Activated CD4-positive, alpha-beta T cell treated with anti-CD3 and anti-CD28 coated beads for 36 hours (primary cell): ENCODE data around the gene RCL1. TPM values are rescaled to one million over a fixed set of nuclear protein-coding genes. Genes with fewer than 3 reads are reported as not detected.
"Not testable (repeated sequence)": the region's sequence is repeated elsewhere in the genome, so short reads cannot be mapped to it uniquely, and the experiment has no call there.

ENCODE experiments used
- ATAC-seq: fragments of 200-7000 bp; cut with Tn5 transposase; one replicate; pipeline ENCODE4 v1.10.0; 2021; ENCODE audit warnings: mild to moderate bottlenecking, moderate library complexity
- CTCF ChIA-PET: fragments of 350-600 bp; sonication (Branson Sonifier 250); formaldehyde crosslinking; loops from one replicate; lab custom pipeline; 2021; ENCODE audit warnings: antibody characterized with exemption; lab: Charles Lee
- POLR2A ChIA-PET: fragments of 350-600 bp; sonication (Branson Sonifier 250); formaldehyde crosslinking; loops from one replicate; lab custom pipeline; 2021; ENCODE audit warnings: antibody characterized with exemption, inconsistent platforms; lab: Charles Lee
- DNase-seq: peaks from one replicate; pipeline ENCODE4 v3.0.0-alpha.2; 2020
- H3K27ac Mint-ChIP-seq: one replicate; pipeline ENCODE4 v1.8.0; 2021; ENCODE audit warnings: mixed read lengths
- H3K27me3 Mint-ChIP-seq: one replicate; pipeline ENCODE4 v1.8.0; 2021; ENCODE audit warnings: mixed read lengths
- H3K36me3 Mint-ChIP-seq: one replicate; pipeline ENCODE4 v1.8.0; 2021; ENCODE audit warnings: low read depth, mixed read lengths
- H3K4me1 Mint-ChIP-seq: one replicate; pipeline ENCODE4 v1.8.0; 2021; ENCODE audit warnings: mixed read lengths
- H3K4me3 Mint-ChIP-seq: one replicate; pipeline ENCODE4 v1.8.0; 2021; ENCODE audit warnings: mild to moderate bottlenecking, moderate library complexity, mixed read lengths
- H3K9me3 Mint-ChIP-seq: one replicate; pipeline ENCODE4 v1.8.0; 2021; ENCODE audit warnings: low read depth, mixed read lengths
- intact Hi-C, 2 experiments: fragments of 100-400 bp; cut with DNase I in 1 of 2; cut with micrococcal nuclease in 1 of 2; formaldehyde crosslinking; loops; one replicate each; pipeline versions ENCODE4 v1.14.2 to v1.15.1; 2022 to 2024; cut with DNase I, micrococcal nuclease
- microRNA-seq: library from miRNA; unstranded; fragments of <30 nt; microRNA quantifications from one replicate; pipeline ENCODE4 v1.2.0, GENCODE V29; 2021; ENCODE audit warnings: borderline replicate concordance
- total RNA-seq, 2 experiments: library from RNA; stranded (reverse); gene quantifications; one replicate each; pipeline ENCODE4 v1.2.3, GENCODE V29; 2021

Gene RCL1
- total RNA-seq, 2 experiments from 2014 or later: 27.0 to 36.4 TPM

DNA sequence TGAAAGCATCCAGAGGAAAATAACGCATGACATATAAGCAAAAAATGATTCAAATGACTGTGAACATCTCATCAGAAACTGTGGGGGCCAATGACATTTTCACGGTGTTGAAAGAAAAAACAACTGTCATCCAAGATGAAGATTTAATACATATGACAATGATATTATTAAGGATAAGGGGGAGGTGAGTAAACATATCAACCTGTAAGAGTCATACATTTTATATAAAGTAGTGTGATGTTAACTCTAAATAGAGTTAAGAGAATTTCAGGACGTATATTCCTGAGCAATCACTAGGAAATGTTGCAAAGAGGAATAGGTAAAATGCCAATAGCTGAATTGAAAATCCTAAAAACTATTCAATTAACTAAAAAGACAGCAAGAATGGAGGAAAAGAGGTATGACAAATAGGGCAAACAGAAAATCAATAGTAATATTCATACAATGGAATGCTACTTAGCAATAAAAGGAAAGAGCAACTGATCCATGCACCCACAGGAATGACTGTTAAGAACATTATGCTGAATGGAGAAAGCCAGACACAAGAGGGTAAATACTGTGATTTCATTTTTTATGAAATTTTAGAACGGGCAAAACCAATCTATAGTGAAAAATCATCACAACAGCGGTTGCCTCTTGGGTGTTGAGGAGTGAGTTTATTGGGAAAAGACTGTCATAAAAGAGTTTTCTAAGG is 99.9 kb downstream of the RCL1 start:
- ChIA-PET POLR2A (no interaction called here), CTCF (interaction anchor here (0.6 kb wide), 1 partner anchor 95 kb away, joined by 3 read pairs; no protein-coding TSS in a partner anchor)
- DNase-seq (no peak), ATAC-seq (no peak)
- intact Hi-C loops: no loop called here
- H3K9me3 Mint-ChIP-seq: peaks cover 2% of the 10 kb centered on the region
- no peak overlapping the region for H3K4me3 Mint-ChIP-seq
- no peaks in the 10 kb centered on the region for H3K4me1 Mint-ChIP-seq
- no peaks in the 10 kb centered on the region for H3K27me3 Mint-ChIP-seq
- H3K27ac Mint-ChIP-seq: no peak overlapping the region
- peaks cover 1% of the 10 kb centered on the region for H3K36me3 Mint-ChIP-seq

DNA sequence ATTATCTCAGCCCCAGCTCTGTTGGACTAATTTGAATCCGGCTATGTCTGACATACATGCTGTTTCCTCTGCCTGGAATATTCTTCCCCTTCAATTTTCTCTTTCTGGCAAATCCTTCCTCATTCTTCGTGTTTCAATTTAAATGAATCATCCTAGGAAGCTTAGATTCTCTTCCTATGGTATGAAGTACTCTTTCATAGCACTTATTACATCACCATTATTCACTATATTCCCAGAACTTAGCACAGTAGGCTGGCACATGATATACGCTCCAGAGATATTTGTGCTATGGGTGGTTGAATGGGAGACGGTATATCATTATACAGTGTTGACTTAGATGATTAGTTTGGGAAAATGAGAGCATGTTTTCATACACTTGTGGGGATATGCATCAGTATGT is 101.3 kb downstream of the RCL1 start:
- Mint-ChIP-seq H3K27me3 (no peaks in the 10 kb centered on the region), H3K27ac (no peak overlapping the region), H3K4me1 (no peaks in the 10 kb centered on the region), H3K9me3 (peaks cover 9% of the 10 kb centered on the region), H3K36me3 (peaks cover 4% of the 10 kb centered on the region), H3K4me3 (no peak overlapping the region)
- no peak for ATAC-seq
- no peak for DNase-seq
- intact Hi-C loops: no loop called here
- ChIA-PET CTCF (interaction anchor here (1.1 to 1.4 kb wide), 2 partner anchors 15 to 30 kb away, joined by 3 to 4 read pairs; no protein-coding TSS in a partner anchor), POLR2A (no interaction called here)

DNA sequence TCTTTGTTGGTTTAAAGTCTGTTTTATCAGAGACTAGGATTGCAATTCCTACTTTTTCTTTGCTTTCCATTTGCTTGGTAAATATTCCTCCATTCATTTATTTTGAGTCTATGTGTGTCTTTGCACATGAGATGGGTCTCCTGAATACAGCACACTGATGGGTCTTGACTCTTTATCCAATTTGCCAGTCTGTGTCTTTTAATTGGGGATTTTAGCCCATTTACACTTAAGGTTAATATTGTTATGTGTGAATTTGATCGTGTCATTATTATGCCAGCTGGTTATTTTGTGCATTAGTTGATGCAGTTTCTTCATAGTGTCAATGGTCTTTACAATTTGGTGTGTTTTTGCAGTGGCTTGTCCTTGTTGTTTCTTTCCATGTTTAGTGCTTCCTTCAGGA is 107.1 kb downstream of the RCL1 start:
- DNase-seq, H3K27ac Mint-ChIP-seq, H3K27me3 Mint-ChIP-seq, ATAC-seq, intact Hi-C loops, CTCF ChIA-PET, H3K4me3 Mint-ChIP-seq, POLR2A ChIA-PET: not testable (repeated sequence)
- Mint-ChIP-seq H3K9me3 (peaks cover 23% of the 10 kb centered on the region), H3K4me1 (peaks cover 11% of the 10 kb centered on the region), H3K36me3 (peaks cover 12% of the 10 kb centered on the region)

- intact Hi-C loops, H3K27me3 Mint-ChIP-seq, POLR2A ChIA-PET, H3K4me3 Mint-ChIP-seq: not testable (repeated sequence)
- peaks cover 11% of the 10 kb centered on the region for H3K4me1 Mint-ChIP-seq
- H3K36me3 Mint-ChIP-seq: peaks cover 12% of the 10 kb centered on the region
- peak; percentile 49 for ATAC-seq
- H3K9me3 Mint-ChIP-seq: peaks cover 23% of the 10 kb centered on the region
- CTCF ChIA-PET: interaction anchor here (1.6 kb wide), 1 partner anchor 51 kb away, joined by 3 read pairs; no protein-coding TSS in a partner anchor
- DNase-seq: peak; percentile 55
- H3K27ac Mint-ChIP-seq: peak overlapping the region; percentile 40
Observed at GRCh38 chr9:4901401-4902134, 108.8 kb downstream of the RCL1 start.

DNA sequence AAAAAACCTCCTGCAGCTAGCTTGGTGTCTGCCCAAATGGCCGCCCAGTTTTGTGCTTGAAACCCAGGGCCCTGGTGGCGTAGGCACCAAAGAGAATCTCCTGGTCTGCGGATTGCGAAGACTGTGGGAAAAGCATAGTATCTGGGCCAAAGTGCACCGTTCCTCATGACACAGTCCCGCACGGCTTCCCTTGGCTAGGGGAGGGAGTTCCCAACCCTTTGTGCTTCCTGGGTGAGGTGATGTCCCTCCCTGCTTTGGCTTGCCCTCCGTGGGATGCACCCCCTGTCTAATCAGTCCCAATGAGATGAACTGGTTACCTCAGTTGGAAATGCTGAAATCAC is 109.4 kb downstream of the RCL1 start:
- H3K27me3 Mint-ChIP-seq: no peaks in the 10 kb centered on the region
- H3K27ac Mint-ChIP-seq: peak overlapping the region; percentile 40
- H3K9me3 Mint-ChIP-seq: peaks cover 23% of the 10 kb centered on the region
- H3K36me3 Mint-ChIP-seq: peaks cover 12% of the 10 kb centered on the region
- intact Hi-C loops: no loop called here
- ChIA-PET CTCF (interaction anchor here (1.6 kb wide), 1 partner anchor 52 kb away, joined by 3 read pairs; no protein-coding TSS in a partner anchor), POLR2A (no interaction called here)
- DNase-seq (no peak), ATAC-seq (no peak)
- H3K4me1 Mint-ChIP-seq: peaks cover 11% of the 10 kb centered on the region
- no peak overlapping the region for H3K4me3 Mint-ChIP-seq

DNA sequence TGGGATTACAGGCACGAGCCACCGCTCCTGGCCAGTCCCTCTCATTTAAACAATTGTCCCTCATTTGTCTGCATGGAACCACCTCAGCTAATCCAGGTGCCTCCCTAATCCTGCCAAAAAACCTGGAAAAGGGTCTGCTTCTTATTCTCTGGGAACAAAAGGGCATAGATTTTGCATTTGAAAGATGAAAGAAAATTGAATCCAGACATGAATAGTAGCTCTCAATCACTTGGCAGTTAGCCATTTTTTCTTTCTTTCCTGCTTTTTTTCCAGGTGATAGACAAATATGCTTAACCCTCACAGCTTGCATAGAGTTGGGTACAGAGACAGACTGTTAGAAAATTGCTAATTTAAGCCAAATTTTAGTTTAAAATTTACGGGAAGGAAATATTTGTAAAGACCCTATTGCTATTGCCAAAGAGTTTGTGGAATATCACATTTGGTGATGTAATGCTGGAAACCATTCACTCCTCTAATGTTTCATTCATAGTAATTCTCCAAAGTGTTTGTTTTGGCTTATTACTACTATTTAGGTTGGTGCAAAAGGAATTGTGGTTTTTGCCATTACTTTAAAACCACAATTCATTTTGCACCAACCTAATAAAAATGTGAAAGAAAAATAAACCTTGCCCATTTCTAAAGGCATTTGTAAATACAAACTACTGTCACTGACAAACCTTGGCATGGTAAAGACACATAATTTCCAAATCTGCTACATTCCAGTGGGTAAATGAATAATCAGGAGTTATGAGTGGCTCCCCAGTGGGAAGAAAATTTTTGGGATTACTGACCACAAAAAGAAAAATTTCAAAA is 111.8 kb downstream of the RCL1 start:
- ATAC-seq (no peak), DNase-seq (no peak)
- Mint-ChIP-seq H3K4me3 (no peak overlapping the region), H3K27ac (no peak overlapping the region), H3K4me1 (peaks cover 11% of the 10 kb centered on the region), H3K36me3 (peaks cover 6% of the 10 kb centered on the region), H3K27me3 (no peaks in the 10 kb centered on the region), H3K9me3 (peaks cover 11% of the 10 kb centered on the region)
- ChIA-PET POLR2A (no interaction called here), CTCF (interaction anchor here (0.7 kb wide), 1 partner anchor 38 kb away, joined by 3 read pairs; no protein-coding TSS in a partner anchor)
- intact Hi-C loops: no loop called here

DNA sequence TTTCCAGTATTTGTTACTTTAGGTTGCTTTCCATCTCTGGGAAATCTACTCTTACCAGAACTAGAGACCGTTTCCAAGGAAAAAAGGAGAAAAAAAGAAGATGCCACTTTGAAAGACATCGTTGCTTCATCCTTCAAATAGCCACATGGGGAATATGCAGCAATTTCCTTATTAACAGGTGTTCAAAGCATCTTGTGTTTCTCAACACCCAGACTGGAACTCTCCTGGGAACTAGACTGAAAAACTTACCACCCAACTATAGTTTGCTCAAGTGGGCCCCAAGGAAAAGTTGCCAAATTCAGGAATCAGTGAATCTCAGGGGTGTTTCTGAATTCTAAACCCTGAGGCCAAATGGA is 112.4 kb downstream of the RCL1 start:
- Mint-ChIP-seq H3K9me3 (peaks cover 7% of the 10 kb centered on the region), H3K4me3 (no peak overlapping the region), H3K4me1 (peaks cover 11% of the 10 kb centered on the region), H3K27me3 (no peaks in the 10 kb centered on the region), H3K36me3 (peaks cover 3% of the 10 kb centered on the region), H3K27ac (no peak overlapping the region)
- DNase-seq: no peak
- no peak for ATAC-seq
- CTCF ChIA-PET: no interaction called here
- POLR2A ChIA-PET: no interaction called here
- intact Hi-C loops: no loop called here

Small RNA genes lying within 50 kb of the gene (microRNA-seq; reads per million reads assigned to microRNA genes)
- 115 reads per million, percentile 66 among the genes with 10 or more reads in this experiment for gene MIR101-2

Other genes starting within 250 kb of the RCL1 start
- 1 to 10 TPM; 4.3 to 5.0 TPM for gene PLPP6, start 130.7 kb upstream of the RCL1 start, total RNA-seq
- gene SPATA6L, start 126.5 kb upstream of the RCL1 start, total RNA-seq: under 1 TPM; 0.21 to 0.30 TPM
- 1 to 10 TPM; 8.0 to 9.8 TPM for gene CDC37L1, start 113.4 kb upstream of the RCL1 start, total RNA-seq
- 10 to 100 TPM; 32.6 to 41.0 TPM for gene AK3, start 51.7 kb upstream of the RCL1 start, total RNA-seq
- 10 to 100 TPM; 19.4 to 19.5 TPM for gene JAK2, start 192.3 kb downstream of the RCL1 start, total RNA-seq